Thyroid gland (tissue), 4 donors: ENCODE results near the gene RNF220.

Source experiments
- POLR2A ChIP-seq, 2 donors: fragments of 450-650 bp; IDR thresholded peaks; one replicate each; pipeline ENCODE4 v1.6.1; 2017; ENCODE audit warnings: antibody characterized with exemption in 2 of 2, mild to moderate bottlenecking in 2 of 2, moderate library complexity in 1 of 2
- TF ChIP-seq, protein P1 (sequence below), 6 experiments: fragments of 200-600 bp in 3 of 6; fragments of 450-650 bp in 3 of 6; sonication (generic) in 3 of 6; IDR thresholded peaks; one replicate each; pipeline ENCODE4 v1.5.1; 2016 to 2019; ENCODE audit warnings: antibody characterized with exemption in 6 of 6, mild to moderate bottlenecking in 2 of 6, inconsistent platforms in 1 of 6, moderate library complexity in 1 of 6

GRCh38 chr1:44407430-44408211 is 2.6 kb downstream of the RNF220 start:
- TF ChIP-seq, protein P1, sequence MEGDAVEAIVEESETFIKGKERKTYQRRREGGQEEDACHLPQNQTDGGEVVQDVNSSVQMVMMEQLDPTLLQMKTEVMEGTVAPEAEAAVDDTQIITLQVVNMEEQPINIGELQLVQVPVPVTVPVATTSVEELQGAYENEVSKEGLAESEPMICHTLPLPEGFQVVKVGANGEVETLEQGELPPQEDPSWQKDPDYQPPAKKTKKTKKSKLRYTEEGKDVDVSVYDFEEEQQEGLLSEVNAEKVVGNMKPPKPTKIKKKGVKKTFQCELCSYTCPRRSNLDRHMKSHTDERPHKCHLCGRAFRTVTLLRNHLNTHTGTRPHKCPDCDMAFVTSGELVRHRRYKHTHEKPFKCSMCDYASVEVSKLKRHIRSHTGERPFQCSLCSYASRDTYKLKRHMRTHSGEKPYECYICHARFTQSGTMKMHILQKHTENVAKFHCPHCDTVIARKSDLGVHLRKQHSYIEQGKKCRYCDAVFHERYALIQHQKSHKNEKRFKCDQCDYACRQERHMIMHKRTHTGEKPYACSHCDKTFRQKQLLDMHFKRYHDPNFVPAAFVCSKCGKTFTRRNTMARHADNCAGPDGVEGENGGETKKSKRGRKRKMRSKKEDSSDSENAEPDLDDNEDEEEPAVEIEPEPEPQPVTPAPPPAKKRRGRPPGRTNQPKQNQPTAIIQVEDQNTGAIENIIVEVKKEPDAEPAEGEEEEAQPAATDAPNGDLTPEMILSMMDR (IDR thresholded peaks at IDR 0.05) = no peak
- TF ChIP-seq POLR2A (IDR thresholded peaks at IDR 0.05) = no peak
